ENCODE data around the gene LHFPL2. TPM values are rescaled to one million over a fixed set of nuclear protein-coding genes. Genes with fewer than 3 reads are reported as not detected.

The LHFPL2 gene
- total RNA-seq, 2 donors from 2014 or later: 13.7 to 40.4 TPM

DNA sequence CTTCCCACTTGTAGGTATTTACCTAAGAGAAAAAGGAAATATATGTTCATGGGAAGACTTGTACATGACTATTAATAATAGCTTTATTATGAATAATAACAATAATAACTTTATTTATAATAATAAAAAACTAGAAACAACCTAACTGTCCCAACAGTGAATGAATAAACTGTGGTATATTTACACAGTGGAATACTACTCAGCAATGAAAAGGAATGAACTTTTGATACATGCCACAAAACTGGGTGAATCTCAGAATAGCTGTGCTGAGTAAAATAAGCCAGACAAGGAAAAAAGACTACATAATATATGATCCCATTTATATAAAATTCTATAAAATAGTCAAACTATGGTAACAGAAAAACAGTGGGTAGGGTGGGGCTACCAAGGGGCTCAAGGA is 199.5 kb downstream of the LHFPL2 start:
- TF ChIP-seq POLR2A (IDR thresholded peaks at IDR 0.05) (no peak), POLR2AphosphoS5 (IDR thresholded peaks at IDR 0.05) (no peak)
- TF ChIP-seq, protein P1, sequence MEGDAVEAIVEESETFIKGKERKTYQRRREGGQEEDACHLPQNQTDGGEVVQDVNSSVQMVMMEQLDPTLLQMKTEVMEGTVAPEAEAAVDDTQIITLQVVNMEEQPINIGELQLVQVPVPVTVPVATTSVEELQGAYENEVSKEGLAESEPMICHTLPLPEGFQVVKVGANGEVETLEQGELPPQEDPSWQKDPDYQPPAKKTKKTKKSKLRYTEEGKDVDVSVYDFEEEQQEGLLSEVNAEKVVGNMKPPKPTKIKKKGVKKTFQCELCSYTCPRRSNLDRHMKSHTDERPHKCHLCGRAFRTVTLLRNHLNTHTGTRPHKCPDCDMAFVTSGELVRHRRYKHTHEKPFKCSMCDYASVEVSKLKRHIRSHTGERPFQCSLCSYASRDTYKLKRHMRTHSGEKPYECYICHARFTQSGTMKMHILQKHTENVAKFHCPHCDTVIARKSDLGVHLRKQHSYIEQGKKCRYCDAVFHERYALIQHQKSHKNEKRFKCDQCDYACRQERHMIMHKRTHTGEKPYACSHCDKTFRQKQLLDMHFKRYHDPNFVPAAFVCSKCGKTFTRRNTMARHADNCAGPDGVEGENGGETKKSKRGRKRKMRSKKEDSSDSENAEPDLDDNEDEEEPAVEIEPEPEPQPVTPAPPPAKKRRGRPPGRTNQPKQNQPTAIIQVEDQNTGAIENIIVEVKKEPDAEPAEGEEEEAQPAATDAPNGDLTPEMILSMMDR (IDR thresholded peaks at IDR 0.05): no peak
- Histone ChIP-seq H3K9me3 (no peaks in the 10 kb centered on the region), H3K27me3 (replicated peaks; ENCODE audit: insufficient read depth) (no peaks in the 10 kb centered on the region), H3K4me3 (no peak overlapping the region), H3K27ac (no peak overlapping the region), H3K4me1 (replicated peaks) (no peaks in the 10 kb centered on the region), H3K36me3 (no peaks in the 10 kb centered on the region)
- intact Hi-C loops (cut with DNase I): no loop called here
- no peak for DNase-seq (ENCODE audit: low spot score)

DNA sequence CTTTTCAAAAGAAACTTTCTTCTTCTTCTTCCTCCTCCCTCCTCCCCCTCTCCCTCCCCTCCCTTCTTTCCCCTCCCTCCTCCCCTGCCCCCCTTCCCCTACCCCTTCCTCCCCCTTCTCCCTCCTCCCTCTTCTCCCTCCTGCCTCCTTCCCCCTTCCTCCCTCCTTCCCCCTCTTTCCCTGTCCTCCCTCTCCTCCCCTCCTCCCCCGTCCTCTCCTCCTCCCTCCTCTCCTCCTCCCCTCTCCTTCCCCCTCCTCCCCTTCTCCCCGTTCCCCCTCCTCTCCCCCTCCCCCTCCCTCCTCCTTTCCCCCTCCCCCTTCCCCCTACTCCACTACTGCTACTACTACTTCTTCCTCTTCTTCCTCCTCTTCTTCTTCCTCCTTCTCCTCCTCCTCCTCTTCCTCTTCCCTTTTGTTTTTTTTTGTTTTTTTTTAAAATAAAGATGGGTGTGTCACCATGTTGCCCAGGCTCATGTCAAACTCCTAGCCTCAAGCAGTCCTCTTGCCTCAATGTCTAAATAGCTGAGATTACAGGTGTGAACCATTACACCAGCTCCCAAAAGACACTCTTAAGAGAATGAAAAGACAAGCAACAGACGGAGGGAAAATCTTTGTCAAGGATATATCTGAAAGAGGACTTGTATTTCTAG is 200.7 kb downstream of the LHFPL2 start:
- H3K27ac ChIP-seq: no peak overlapping the region
- H3K4me1 ChIP-seq (replicated peaks): no peaks in the 10 kb centered on the region
- WGBS: 90% methylated on average over 1 of the region's 3 CpGs
- DNase-seq (ENCODE audit: low spot score): no peak
- H3K27me3 ChIP-seq (replicated peaks; ENCODE audit: insufficient read depth): no peaks in the 10 kb centered on the region
- no peaks in the 10 kb centered on the region for H3K36me3 ChIP-seq
- intact Hi-C loops (cut with DNase I): no loop called here
- H3K9me3 ChIP-seq: no peaks in the 10 kb centered on the region
- H3K4me3 ChIP-seq: no peak overlapping the region
- TF ChIP-seq, protein P1 (IDR thresholded peaks at IDR 0.05): no peak
- TF ChIP-seq POLR2AphosphoS5 (IDR thresholded peaks at IDR 0.05) (no peak), POLR2A (IDR thresholded peaks at IDR 0.05) (no peak)

Measured in prostate gland (tissue), 2 donors.